ENCODE measurements around the gene FAM83E. TPM values are rescaled to one million over a fixed set of nuclear protein-coding genes. Genes with fewer than 3 reads are reported as not detected.

Gene FAM83E
- total and polyA plus RNA-seq, 4 experiments from 2014 or later: 4.3 to 5.3 TPM; not detected in 2

- H3K4me3 ChIP-seq (ENCODE audit: low read length in 2 of 2): peak overlapping the region; percentile 52 to 58
- Mint-ChIP-seq H3K9me3 (peaks cover 0 to 4% (median 0%) of the 10 kb centered on the region in 8 donors), H3K4me3 (peak overlapping the region; percentile 89 to 100 (median 99)), H3K27me3 (no peaks in the 10 kb centered on the region), H3K36me3 (peaks cover 3 to 26% of the 10 kb centered on the region in 2 donors), H3K4me1 (peaks cover 20 to 55% (median 39%) of the 10 kb centered on the region in 4 donors), H3K27ac (peak overlapping the region; percentile 93 to 100 (median 99))
- peaks cover 44% of the 10 kb centered on the region for H3K4me1 ChIP-seq (ENCODE audit: insufficient read depth, low read length)
- CTCF ChIA-PET (ENCODE audit: partially characterized antibody): interaction anchor here (1.3 to 2.7 kb wide), 3 partner anchors 8 to 38 kb away, joined by 4 to 16 read pairs (median 5); partner anchors contain the start of gene CA11
- H3K36me3 ChIP-seq (ENCODE audit: insufficient read depth, low read length): peaks cover 10% of the 10 kb centered on the region
- intact Hi-C loops (cut with micrococcal nuclease): loop anchor here (1.0 to 5.0 kb wide), 6 partner anchors 13 to 355 kb away; partner anchors contain the start of genes GYS1, RPL18, RUVBL2 and SPHK2
- DNase-seq: peak in 4 of 5 donors; percentile 99 to 100 (median 100)
- POLR2A ChIA-PET (ENCODE audit: partially characterized antibody): interaction anchor here (0.6 to 3.4 kb wide), 16 partner anchors 8 to 304 kb away, joined by 3 to 70 read pairs (median 6); partner anchors contain the start of genes CA11, FAM83E, RPL18 and SPHK2
- H3K27me3 ChIP-seq (ENCODE audit: insufficient read depth, low read length): no peaks in the 10 kb centered on the region
- no peaks in the 10 kb centered on the region for H3K9me3 ChIP-seq (ENCODE audit: control insufficient read depth in 1 of 2, low read length in 2 of 2)
- peak overlapping the region; percentile 88 for H3K27ac ChIP-seq (ENCODE audit: low read depth, low read length)
These were observed 22.6 kb upstream of the FAM83E start for GRCh38 chr19:48637449-48637947.

DNA sequence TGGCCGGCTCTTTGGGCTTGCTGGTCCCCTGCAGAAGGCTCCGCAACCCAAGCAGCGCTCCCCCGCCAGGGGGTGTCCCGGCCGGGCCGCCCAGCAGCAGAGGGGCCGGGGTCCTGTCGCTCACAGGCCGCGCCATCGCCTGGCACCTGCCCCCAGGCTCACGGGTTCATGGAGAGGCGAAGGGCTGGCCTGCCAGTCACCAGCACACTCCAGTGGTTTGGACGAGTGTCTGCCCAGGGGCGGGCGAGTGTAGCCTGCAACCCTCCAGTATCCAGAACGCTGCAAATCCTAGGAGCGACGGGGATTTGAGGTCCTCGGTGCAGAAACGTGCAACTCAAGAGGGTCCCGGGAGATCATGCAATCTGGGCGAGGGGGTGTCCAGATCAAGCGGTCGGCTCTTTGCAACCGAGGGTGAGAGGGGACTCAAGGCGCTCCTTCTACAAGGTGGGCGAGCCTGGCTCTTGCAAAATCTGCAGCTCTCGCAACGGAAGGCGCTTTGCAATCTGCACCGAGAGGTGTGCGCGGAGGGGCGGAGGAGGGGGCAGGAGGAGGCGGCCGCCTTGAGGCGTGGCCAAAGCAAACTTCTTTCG lies 22.1 kb upstream of the FAM83E start, which contains the start of gene DBP:
TSS of gene DBP (minus strand) at position 521 of the 590 bp plus-strand sequence. CDS start at position 136, 385 bp downstream.
- H3K36me3 ChIP-seq (ENCODE audit: insufficient read depth, low read length): peaks cover 14% of the 10 kb centered on the region
- Mint-ChIP-seq H3K4me3 (peak within 1 kb of the TSS; percentile 89 to 100 (median 99)), H3K36me3 (peaks cover 6 to 30% of the 10 kb centered on the region in 2 donors), H3K27ac (peak within 1 kb of the TSS; percentile 93 to 100 (median 99)), H3K9me3 (peaks cover 0 to 4% (median 0%) of the 10 kb centered on the region in 8 donors), H3K4me1 (peaks cover 20 to 56% (median 41%) of the 10 kb centered on the region in 4 donors), H3K27me3 (no peaks in the 10 kb centered on the region)
- H3K27me3 ChIP-seq (ENCODE audit: insufficient read depth, low read length): no peaks in the 10 kb centered on the region
- DNase-seq: peak in 1 of 5 donors; percentile 62
- peak within 1 kb of the TSS; percentile 88 for H3K27ac ChIP-seq (ENCODE audit: low read depth, low read length)
- no peaks in the 10 kb centered on the region for H3K9me3 ChIP-seq (ENCODE audit: control insufficient read depth in 1 of 2, low read length in 2 of 2)
- H3K4me1 ChIP-seq (ENCODE audit: insufficient read depth, low read length): peaks cover 46% of the 10 kb centered on the region
- intact Hi-C loops (cut with micrococcal nuclease): loop anchor here (1.0 to 5.0 kb wide), 6 partner anchors 13 to 355 kb away; partner anchors contain the start of genes GYS1, RPL18, RUVBL2 and SPHK2
- ChIA-PET CTCF (ENCODE audit: partially characterized antibody) (interaction anchor here (1.3 to 2.7 kb wide), 3 partner anchors 9 to 38 kb away, joined by 4 to 16 read pairs (median 5); partner anchors contain the start of gene CA11), POLR2A (ENCODE audit: partially characterized antibody) (interaction anchor here (0.9 to 3.4 kb wide), 14 partner anchors 9 to 304 kb away, joined by 3 to 70 read pairs (median 7); partner anchors contain the start of genes CA11, FAM83E, RPL18 and SPHK2)
- H3K4me3 ChIP-seq (ENCODE audit: low read length in 2 of 2): peak within 1 kb of the TSS; percentile 52 to 88

- Histone ChIP-seq H3K27me3 (ENCODE audit: insufficient read depth, low read length) (no peaks in the 10 kb centered on the region), H3K4me1 (ENCODE audit: insufficient read depth, low read length) (peaks cover 46% of the 10 kb centered on the region), H3K4me3 (ENCODE audit: low read length in 2 of 2) (peak overlapping the region; percentile 52 to 88), H3K36me3 (ENCODE audit: insufficient read depth, low read length) (peaks cover 20% of the 10 kb centered on the region), H3K27ac (ENCODE audit: low read depth, low read length) (peak overlapping the region; percentile 88), H3K9me3 (ENCODE audit: control insufficient read depth in 1 of 2, low read length in 2 of 2) (no peaks in the 10 kb centered on the region)
- H3K4me1 Mint-ChIP-seq: peaks cover 20 to 59% (median 41%) of the 10 kb centered on the region in 4 donors
- H3K4me3 Mint-ChIP-seq: peak overlapping the region; percentile 89 to 100 (median 99)
- H3K27ac Mint-ChIP-seq: peak overlapping the region; percentile 93 to 99 (median 97)
- H3K27me3 Mint-ChIP-seq: no peaks in the 10 kb centered on the region
- DNase-seq: peak in 2 of 5 donors; percentile 18 to 60
- intact Hi-C loops (cut with micrococcal nuclease): loop anchor here (1.0 to 5.0 kb wide), 4 partner anchors 48 to 356 kb away; partner anchors contain the start of genes GYS1 and RUVBL2
- peaks cover 0 to 4% (median 0%) of the 10 kb centered on the region in 8 donors for H3K9me3 Mint-ChIP-seq
- H3K36me3 Mint-ChIP-seq: peaks cover 11 to 37% of the 10 kb centered on the region in 2 donors
- ChIA-PET POLR2A (ENCODE audit: partially characterized antibody) (interaction anchor here (1.2 to 3.4 kb wide), 8 partner anchors 8 to 329 kb away, joined by 3 to 70 read pairs (median 21); partner anchors contain the start of genes CA11, FAM83E, FTL and RPL18), CTCF (ENCODE audit: partially characterized antibody) (interaction anchor here (1.3 to 2.7 kb wide), 3 partner anchors 9 to 39 kb away, joined by 4 to 16 read pairs (median 5); partner anchors contain the start of gene CA11)
These were observed 21.3 kb upstream of the FAM83E start for GRCh38 chr19:48635966-48636858.

DNA sequence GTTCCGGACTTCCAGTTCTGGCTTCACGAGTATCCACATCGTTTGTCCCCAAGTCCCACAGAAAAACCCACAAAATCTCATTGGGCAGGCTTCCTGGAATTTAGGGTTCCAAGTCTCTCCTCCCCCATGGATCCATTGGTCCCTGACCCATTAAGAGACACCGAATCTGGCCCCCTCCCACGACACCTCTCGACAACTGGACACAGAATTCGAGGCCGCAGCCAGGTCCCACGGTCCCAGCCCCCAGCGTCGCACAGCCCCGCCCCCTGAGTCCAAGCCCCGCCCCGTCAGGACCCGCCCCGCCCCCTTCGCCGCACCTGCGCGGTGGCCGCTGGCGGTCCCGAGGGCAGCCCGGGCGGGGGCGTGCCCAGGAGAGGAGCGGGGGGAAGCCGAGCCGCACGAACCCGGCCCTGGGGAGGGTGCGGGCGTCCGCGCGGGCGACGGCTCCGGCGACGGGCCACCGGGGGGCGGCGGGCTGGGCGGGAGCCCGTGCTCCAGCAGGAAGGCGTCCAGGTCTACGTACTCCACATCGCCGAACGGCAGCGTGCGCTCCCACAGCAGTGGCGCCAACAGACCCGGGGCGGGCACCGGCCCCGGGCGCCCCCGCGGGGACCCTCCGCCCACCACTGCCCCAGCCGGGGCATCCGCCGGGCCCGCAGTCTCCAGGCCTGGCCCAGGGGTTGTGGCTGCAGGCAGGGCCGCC lies 20.5 kb upstream of the FAM83E start:
- Histone ChIP-seq H3K4me1 (ENCODE audit: insufficient read depth, low read length) (peaks cover 46% of the 10 kb centered on the region), H3K4me3 (ENCODE audit: low read length in 2 of 2) (peak overlapping the region; percentile 52 to 88), H3K27me3 (ENCODE audit: insufficient read depth, low read length) (no peaks in the 10 kb centered on the region), H3K27ac (ENCODE audit: low read depth, low read length) (peak overlapping the region; percentile 88), H3K9me3 (ENCODE audit: control insufficient read depth in 1 of 2, low read length in 2 of 2) (no peaks in the 10 kb centered on the region), H3K36me3 (ENCODE audit: insufficient read depth, low read length) (peaks cover 28% of the 10 kb centered on the region)
- Mint-ChIP-seq H3K4me3 (peak overlapping the region; percentile 89 to 100 (median 99)), H3K4me1 (peaks cover 20 to 62% (median 41%) of the 10 kb centered on the region in 4 donors), H3K9me3 (peaks cover 0 to 4% (median 0%) of the 10 kb centered on the region in 8 donors), H3K27me3 (no peaks in the 10 kb centered on the region), H3K36me3 (peaks cover 11 to 41% of the 10 kb centered on the region in 2 donors), H3K27ac (peak overlapping the region; percentile 92 to 98 (median 95))
- peak; percentile 67 to 73 (median 69) for DNase-seq
- POLR2A ChIA-PET (ENCODE audit: partially characterized antibody): interaction anchor here (1.2 to 6.4 kb wide), 9 partner anchors 7 to 330 kb away, joined by 3 to 76 read pairs (median 37); partner anchors contain the start of genes CA11, FAM83E, FTL and RPL18
- CTCF ChIA-PET (ENCODE audit: partially characterized antibody): interaction anchor here (2.3 to 2.7 kb wide), 3 partner anchors 10 to 40 kb away, joined by 5 to 16 read pairs (median 16); partner anchors contain the start of gene CA11
- intact Hi-C loops (cut with micrococcal nuclease): loop anchor here (1.0 to 5.0 kb wide), 2 partner anchors 47 to 357 kb away; partner anchors contain the start of genes GYS1 and RUVBL2

GRCh38 chr19:48634424-48635262 lies 19.8 kb upstream of the FAM83E start:
- Mint-ChIP-seq H3K36me3 (peaks cover 14 to 47% of the 10 kb centered on the region in 2 donors), H3K4me3 (peak overlapping the region; percentile 84 to 89 (median 86)), H3K9me3 (peaks cover 0 to 4% (median 0%) of the 10 kb centered on the region in 8 donors), H3K27ac (peak overlapping the region; percentile 92 to 98 (median 95)), H3K27me3 (no peaks in the 10 kb centered on the region), H3K4me1 (peaks cover 16 to 56% (median 37%) of the 10 kb centered on the region in 4 donors)
- intact Hi-C loops (cut with micrococcal nuclease): loop anchor here (1.0 to 5.0 kb wide), 2 partner anchors 46 to 358 kb away; partner anchors contain the start of genes GYS1 and RUVBL2
- POLR2A ChIA-PET (ENCODE audit: partially characterized antibody): interaction anchor here (0.6 to 6.4 kb wide), 10 partner anchors 10 to 302 kb away, joined by 3 to 76 read pairs (median 6); partner anchors contain the start of genes CA11, RPL18 and SPHK2
- Histone ChIP-seq H3K36me3 (ENCODE audit: insufficient read depth, low read length) (peaks cover 35% of the 10 kb centered on the region), H3K27ac (ENCODE audit: low read depth, low read length) (peak overlapping the region; percentile 88), H3K4me3 (ENCODE audit: low read length in 2 of 2) (peak overlapping the region; percentile 46 to 50), H3K4me1 (ENCODE audit: insufficient read depth, low read length) (peaks cover 43% of the 10 kb centered on the region), H3K9me3 (ENCODE audit: control insufficient read depth in 1 of 2, low read length in 2 of 2) (no peaks in the 10 kb centered on the region), H3K27me3 (ENCODE audit: insufficient read depth, low read length) (no peaks in the 10 kb centered on the region)
- CTCF ChIA-PET (ENCODE audit: partially characterized antibody): interaction anchor here (2.6 kb wide), 1 partner anchor 11 kb away, joined by 16 read pairs; the partner anchor contains the start of gene CA11
- DNase-seq: peak; percentile 87 to 92 (median 88)

Measured in CD4-positive, alpha-beta memory T cell (primary cell).